ENCODE data around the gene PGGHG. TPM values are rescaled to one million over a fixed set of nuclear protein-coding genes. Genes with fewer than 3 reads are reported as not detected.

PGGHG gene
- total and polyA plus RNA-seq, 7 donors, result 1.6 to 68.0 (median 13.0) TPM

- DNase-seq, result peak; percentile 56
- Histone ChIP-seq H3K9me3 (no peaks in the 10 kb centered on the region), H3K4me1 (peaks cover 0 to 31% (median 26%) of the 10 kb centered on the region in 4 donors), H3K4me3 (peak overlapping the region in 3 of 4 donors; percentile 3 to 32 (median 22)), H3K27me3 (peaks cover 46 to 84% (median 69%) of the 10 kb centered on the region in 3 donors), H3K27ac (no peak overlapping the region), H3K36me3 (no peaks in the 10 kb centered on the region)
- intact Hi-C loops (cut with DNase I), result no loop called here
- 8 to 11% methylated on average over 79 of the region's 79 CpGs for WGBS, 2 donors
- TF ChIP-seq CTCF (IDR thresholded peaks at IDR 0.05) (no peak), EP300 (IDR thresholded peaks at IDR 0.05) (no peak), POLR2AphosphoS5 (IDR thresholded peaks at IDR 0.05) (no peak), POLR2A (IDR thresholded peaks at IDR 0.05) (no peak)
Observed at GRCh38 chr11:280706-281485, 8.0 kb upstream of the PGGHG start.

GRCh38 chr11:281486-282161, 7.3 kb upstream of the PGGHG start:
- H3K27ac ChIP-seq, result no peak overlapping the region
- peaks cover 0 to 31% (median 26%) of the 10 kb centered on the region in 4 donors for H3K4me1 ChIP-seq
- TF ChIP-seq EP300 (IDR thresholded peaks at IDR 0.05) (no peak), CTCF (IDR thresholded peaks at IDR 0.05) (no peak), POLR2AphosphoS5 (IDR thresholded peaks at IDR 0.05) (no peak), POLR2A (IDR thresholded peaks at IDR 0.05) (no peak)
- intact Hi-C loops (cut with DNase I), result no loop called here
- no peaks in the 10 kb centered on the region for H3K9me3 ChIP-seq
- WGBS, 2 donors, result 38 to 40% methylated on average over 26 of the region's 26 CpGs
- peaks cover 46 to 85% (median 71%) of the 10 kb centered on the region in 3 donors for H3K27me3 ChIP-seq
- H3K36me3 ChIP-seq, result no peaks in the 10 kb centered on the region
- no peak for DNase-seq
- H3K4me3 ChIP-seq, result no peak overlapping the region

- peak; percentile 56 for DNase-seq
- H3K4me3 ChIP-seq, result no peak overlapping the region
- no peaks in the 10 kb centered on the region for H3K9me3 ChIP-seq
- intact Hi-C loops (cut with DNase I), result no loop called here
- peaks cover 46 to 88% (median 71%) of the 10 kb centered on the region in 3 donors for H3K27me3 ChIP-seq
- TF ChIP-seq POLR2AphosphoS5 (IDR thresholded peaks at IDR 0.05) (no peak), EP300 (IDR thresholded peaks at IDR 0.05) (no peak), CTCF (IDR thresholded peaks at IDR 0.05) (no peak), POLR2A (IDR thresholded peaks at IDR 0.05) (no peak)
- no peaks in the 10 kb centered on the region for H3K36me3 ChIP-seq
- H3K4me1 ChIP-seq, result peaks cover 0 to 31% (median 26%) of the 10 kb centered on the region in 4 donors
- WGBS, 2 donors, result 58 to 73% methylated on average over 4 of the region's 4 CpGs
- no peak overlapping the region for H3K27ac ChIP-seq
Observed at GRCh38 chr11:282171-282570, 6.8 kb upstream of the PGGHG start.

GRCh38 chr11:282630-283360, 6.1 kb upstream of the PGGHG start:
- Histone ChIP-seq H3K4me1 (peaks cover 0 to 32% (median 27%) of the 10 kb centered on the region in 4 donors), H3K27ac (no peak overlapping the region)
- TF ChIP-seq CTCF (IDR thresholded peaks at IDR 0.05) (no peak), POLR2AphosphoS5 (IDR thresholded peaks at IDR 0.05) (no peak), POLR2A (IDR thresholded peaks at IDR 0.05) (no peak), EP300 (IDR thresholded peaks at IDR 0.05) (no peak)

More at GRCh38 chr11:282630-283360, 6.1 kb upstream of the PGGHG start:
- WGBS, 2 donors, result 69 to 72% methylated on average over 13 of the region's 13 CpGs
- H3K36me3 ChIP-seq, result no peaks in the 10 kb centered on the region
- no peak for DNase-seq
- intact Hi-C loops (cut with DNase I), result no loop called here
- no peaks in the 10 kb centered on the region for H3K9me3 ChIP-seq
- H3K27me3 ChIP-seq, result peaks cover 46 to 90% (median 71%) of the 10 kb centered on the region in 3 donors
- H3K4me3 ChIP-seq, result no peak overlapping the region

Data from sigmoid colon (tissue), 7 donors.